HG03064 (cell line): Measurements from ENCODE around the gene C1R.
"Not testable (repeated sequence)": the region's sequence is repeated elsewhere in the genome, so short reads cannot be mapped to it uniquely, and the experiment has no call there.

Experiments used
- ATAC-seq: cut with Tn5 transposase; IDR thresholded peaks from one replicate; pipeline ENCODE4 v1.9.1; 2021; ENCODE audit warnings: low read depth; ENCODE audit not compliant: unreplicated experiment

C1R gene

DNA sequence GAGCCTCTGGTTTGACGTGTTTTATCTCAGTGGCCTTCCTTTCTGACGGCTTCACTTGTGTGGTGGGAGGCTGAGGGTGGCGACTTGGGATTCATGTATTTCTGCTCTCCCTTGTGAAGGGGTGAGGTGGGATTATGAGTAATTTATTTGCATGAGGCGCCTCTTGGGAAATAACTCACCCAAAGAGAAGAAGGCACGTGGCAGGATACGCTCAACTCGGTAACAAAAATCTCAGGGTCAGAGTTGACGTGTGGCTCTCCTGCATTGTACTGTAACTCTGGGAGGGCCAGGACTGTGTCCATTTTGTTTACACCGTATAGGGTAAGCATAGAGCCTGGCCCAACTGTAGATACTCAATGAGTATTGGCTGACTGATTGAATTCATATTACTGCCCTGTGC is 46.3 kb downstream of the C1R start:
- no peak for ATAC-seq

DNA sequence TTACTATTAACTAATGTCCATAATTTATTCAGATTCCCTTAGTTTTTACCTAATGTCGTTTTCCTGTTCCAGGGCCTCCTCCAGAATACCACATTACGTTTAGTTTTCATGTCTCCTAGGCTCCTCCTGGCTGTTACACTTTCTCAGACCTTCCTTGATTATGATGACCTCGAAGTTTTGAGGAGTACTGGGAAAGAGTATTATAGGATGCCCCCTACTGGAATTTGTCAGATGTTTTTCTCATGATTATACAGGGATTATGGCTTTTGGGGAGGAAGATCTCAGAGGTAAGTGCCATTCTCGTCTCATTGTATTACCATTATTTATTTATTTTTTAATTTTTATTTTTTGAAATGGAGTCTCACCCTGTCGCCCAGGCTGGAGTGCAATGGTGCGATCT is 49.4 kb downstream of the C1R start:
- no peak for ATAC-seq

DNA sequence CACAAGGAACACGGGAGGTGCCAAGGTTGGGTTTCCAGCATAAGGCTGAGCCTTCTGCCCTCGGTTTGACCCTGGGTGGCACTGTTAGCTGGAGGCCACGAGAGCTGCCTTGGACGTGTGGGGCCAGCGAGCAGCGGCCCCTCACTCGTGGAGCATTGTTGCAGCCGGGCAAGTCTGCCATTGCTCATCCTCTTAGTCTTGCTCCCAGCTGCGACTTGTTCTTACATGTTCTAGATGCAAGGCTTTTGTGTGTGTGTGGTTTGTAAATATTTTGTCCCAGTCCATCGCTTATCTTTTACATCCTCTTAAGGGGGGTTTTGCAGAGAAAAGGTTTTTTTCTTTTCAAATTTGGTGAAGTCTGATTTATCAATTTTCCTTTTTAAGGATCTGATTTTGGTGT is 52.8 kb downstream of the C1R start:
- ATAC-seq, result no peak

DNA sequence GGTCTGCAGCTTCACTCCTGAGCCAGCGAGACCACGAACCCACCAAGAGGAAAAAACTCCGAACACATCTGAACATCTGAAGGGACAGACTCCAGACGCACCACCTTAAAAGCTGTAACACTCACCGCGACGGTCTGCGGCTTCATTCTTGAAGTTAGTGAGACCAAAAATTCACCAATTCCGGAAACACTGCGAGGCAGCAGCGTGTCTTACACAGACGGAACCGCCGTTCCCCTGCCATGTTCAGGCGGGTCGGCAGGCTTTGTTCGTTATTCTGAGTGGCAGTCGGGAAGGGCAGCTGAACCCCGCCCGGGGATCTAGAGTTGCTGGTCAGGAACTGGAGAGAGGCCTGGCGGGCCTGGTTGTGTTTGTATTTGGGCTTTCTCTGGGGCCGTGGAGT is 53.7 kb downstream of the C1R start:
- no peak for ATAC-seq

DNA sequence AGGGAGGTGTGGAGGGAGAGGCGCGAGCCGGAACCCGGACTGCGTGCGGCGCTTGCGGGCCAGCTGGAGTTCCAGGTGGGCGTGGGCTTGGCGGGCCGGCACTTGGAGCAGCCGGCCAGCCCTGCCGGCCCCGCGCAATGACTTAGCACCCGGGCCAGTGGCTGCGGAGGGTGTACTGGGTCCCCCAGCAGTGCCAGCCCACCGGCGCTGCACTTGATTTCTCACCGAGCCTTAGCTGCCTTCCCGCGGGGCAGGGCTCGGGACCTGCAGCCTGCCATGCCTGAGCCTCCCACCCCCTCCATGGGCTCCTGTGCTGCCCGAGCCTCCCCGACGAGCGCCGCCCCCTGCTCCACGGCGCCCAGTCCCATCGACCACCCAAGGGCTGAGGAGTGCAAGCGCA is 54.8 kb downstream of the C1R start:
- ATAC-seq, result not testable (repeated sequence)

DNA sequence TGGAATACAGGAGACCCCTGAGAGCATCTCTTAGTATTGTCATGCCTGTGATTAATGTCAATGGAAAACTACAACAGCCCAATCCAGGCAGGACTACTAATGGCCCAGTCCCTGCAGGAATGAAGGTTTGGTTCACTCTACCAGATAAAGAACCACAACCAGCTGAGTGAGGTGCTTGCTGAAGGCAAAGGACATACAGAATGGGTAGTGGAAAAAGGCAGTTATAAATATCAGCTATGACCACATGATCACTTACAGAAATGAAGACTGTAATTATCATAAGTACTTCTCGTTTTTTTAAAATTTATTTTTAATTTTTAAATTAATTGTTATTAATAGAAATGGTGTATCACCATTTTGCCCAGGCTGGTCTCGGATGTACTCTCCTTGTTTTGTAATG is 56.8 kb downstream of the C1R start:
- no peak for ATAC-seq

DNA sequence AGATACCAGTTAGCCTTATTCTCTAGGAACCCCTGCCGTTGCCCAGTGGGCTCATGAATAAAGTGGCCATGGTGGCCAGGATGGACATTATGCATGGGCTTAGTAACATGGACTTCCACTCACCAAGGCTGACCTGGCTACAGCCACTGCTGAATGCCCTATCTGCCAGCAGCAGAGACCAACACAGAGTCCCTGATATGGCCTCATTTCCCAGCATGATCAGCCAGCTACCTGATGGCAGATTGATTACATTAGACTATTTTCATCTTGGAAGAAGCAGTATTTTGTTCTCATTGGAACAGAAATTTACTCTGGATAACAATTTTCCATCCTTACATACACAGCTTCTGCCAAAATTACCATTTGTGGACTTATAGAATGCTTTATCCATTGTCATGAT is 57.8 kb downstream of the C1R start:
- ATAC-seq, result no peak

DNA sequence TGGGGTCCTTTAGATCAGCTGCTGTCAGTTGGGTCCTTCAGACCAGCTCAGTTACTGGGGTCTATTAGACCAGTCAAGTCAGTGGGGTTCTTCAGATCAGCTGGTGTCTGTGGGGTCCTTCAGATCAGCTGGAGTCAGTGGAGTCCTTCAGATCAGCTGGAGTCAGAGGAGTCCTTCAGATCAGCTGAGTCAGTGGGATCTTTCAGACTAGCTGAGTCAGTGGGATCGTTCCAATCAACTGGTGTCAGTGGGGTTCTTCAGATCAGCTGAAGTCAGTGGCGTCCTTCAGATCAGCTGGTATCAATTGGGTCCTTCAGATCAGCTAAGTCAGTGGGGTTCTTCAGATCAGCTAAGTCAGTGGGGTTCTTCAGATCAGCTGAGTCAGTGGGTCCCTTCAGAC is 59.3 kb downstream of the C1R start:
- no peak for ATAC-seq

DNA sequence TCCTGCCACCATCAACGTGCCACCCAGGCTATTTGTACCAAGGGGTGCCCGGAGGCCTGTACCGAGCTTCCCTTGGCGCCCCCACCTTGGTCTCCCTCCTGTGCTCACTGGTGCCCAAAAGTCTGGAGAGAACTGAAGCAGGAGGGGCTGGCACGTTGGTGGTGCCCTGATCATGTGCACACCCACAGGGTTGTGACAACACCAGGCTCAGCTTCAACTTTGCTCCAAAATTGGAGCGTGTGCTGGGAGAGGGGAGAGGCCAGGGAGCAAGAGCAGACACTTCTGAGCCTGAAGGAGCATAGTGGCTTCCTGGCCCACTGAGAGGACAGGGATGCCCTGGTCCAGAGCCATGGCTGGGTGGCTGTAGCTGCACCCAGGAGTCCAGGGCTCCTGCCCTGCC is 60.9 kb downstream of the C1R start:
- ATAC-seq, result no peak
